ENCODE data around the gene PLB1.

DNA sequence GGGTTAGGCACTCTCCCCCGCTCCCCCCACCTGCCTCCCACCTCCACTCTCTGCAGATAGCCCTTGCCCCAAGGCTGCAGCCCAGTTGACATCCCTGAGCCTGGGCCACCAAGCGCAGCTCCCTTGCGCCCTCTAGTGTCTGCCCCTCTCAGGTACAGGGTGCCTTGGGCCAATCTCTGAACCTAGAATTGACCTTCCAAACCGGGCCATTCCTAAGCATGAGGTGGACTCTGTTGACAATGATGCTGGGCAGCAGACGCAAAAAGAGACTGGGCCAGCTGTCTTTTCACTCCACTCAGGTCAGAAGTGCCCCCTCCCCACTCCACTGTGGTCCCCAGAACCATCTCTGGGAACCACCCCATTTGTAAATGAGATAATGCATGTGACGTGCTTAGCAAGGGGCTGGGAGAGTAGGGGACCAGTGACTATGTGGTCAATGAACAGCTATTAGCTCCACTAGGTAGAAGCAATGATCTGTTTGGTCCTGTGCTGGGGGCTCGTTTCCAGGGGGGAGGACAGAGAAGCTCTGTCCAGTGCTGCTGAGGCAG lies 43.3 kb upstream of the PLB1 start:
- TF ChIP-seq, protein P1, sequence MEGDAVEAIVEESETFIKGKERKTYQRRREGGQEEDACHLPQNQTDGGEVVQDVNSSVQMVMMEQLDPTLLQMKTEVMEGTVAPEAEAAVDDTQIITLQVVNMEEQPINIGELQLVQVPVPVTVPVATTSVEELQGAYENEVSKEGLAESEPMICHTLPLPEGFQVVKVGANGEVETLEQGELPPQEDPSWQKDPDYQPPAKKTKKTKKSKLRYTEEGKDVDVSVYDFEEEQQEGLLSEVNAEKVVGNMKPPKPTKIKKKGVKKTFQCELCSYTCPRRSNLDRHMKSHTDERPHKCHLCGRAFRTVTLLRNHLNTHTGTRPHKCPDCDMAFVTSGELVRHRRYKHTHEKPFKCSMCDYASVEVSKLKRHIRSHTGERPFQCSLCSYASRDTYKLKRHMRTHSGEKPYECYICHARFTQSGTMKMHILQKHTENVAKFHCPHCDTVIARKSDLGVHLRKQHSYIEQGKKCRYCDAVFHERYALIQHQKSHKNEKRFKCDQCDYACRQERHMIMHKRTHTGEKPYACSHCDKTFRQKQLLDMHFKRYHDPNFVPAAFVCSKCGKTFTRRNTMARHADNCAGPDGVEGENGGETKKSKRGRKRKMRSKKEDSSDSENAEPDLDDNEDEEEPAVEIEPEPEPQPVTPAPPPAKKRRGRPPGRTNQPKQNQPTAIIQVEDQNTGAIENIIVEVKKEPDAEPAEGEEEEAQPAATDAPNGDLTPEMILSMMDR (conservative IDR thresholded peaks at IDR 0.05) = peak; percentile 91
- TF ChIP-seq ZFX (IDR thresholded peaks at IDR 0.05) = no peak
